Mucosa of rectum (tissue), 2 donors: ENCODE measurements around the gene ITIH5.

Experiments used
- H3K27ac ChIP-seq, 2 donors: one replicate each; pipeline ENCODE4 v1.7.0; 2013; ENCODE audit warnings: inconsistent platforms in 2 of 2, low read depth in 2 of 2, low read length in 2 of 2
- H3K27me3 ChIP-seq, 2 donors: one replicate each; pipeline ENCODE4 v1.7.0; 2013; ENCODE audit warnings: low read length in 2 of 2; ENCODE audit not compliant: control insufficient read depth in 2 of 2, insufficient read depth in 2 of 2
- H3K36me3 ChIP-seq, 2 donors: one replicate each; pipeline ENCODE4 v1.7.0; 2013; ENCODE audit warnings: low read length in 2 of 2; ENCODE audit not compliant: control insufficient read depth in 2 of 2, insufficient read depth in 2 of 2
- H3K4me1 ChIP-seq, 2 donors: one replicate each; pipeline ENCODE4 v1.7.0; 2013; ENCODE audit warnings: low read length in 2 of 2, mild to moderate bottlenecking in 1 of 2; ENCODE audit not compliant: control insufficient read depth in 2 of 2, insufficient read depth in 2 of 2
- H3K4me3 ChIP-seq, 2 donors: one replicate each; pipeline ENCODE4 v1.7.0; 2013; ENCODE audit warnings: low read length in 2 of 2
- H3K9ac ChIP-seq, 2 donors: one replicate each; pipeline ENCODE4 v1.7.0; 2013; ENCODE audit warnings: low read length in 2 of 2, low read depth in 1 of 2, mild to moderate bottlenecking in 1 of 2
- H3K9me3 ChIP-seq, 2 donors: one replicate each; pipeline ENCODE4 v1.7.0; 2013; ENCODE audit warnings: low read length in 2 of 2; ENCODE audit not compliant: control insufficient read depth in 2 of 2
- donor health status: healthy.
- donor health status: Normal muscosa, but diverticular disease.

The ITIH5 gene

GRCh38 chr10:7545261-7545660 is 121.5 kb downstream of the ITIH5 start:
- no peak overlapping the region for H3K9ac ChIP-seq
- H3K27me3 ChIP-seq = no peaks in the 10 kb centered on the region
- no peak overlapping the region for H3K27ac ChIP-seq
- H3K9me3 ChIP-seq = no peaks in the 10 kb centered on the region
- no peak overlapping the region for H3K4me3 ChIP-seq
- H3K36me3 ChIP-seq = no peaks in the 10 kb centered on the region
- H3K4me1 ChIP-seq = peaks cover 0 to 3% of the 10 kb centered on the region in 2 donors

- Histone ChIP-seq H3K36me3 (no peaks in the 10 kb centered on the region), H3K9me3 (no peaks in the 10 kb centered on the region), H3K9ac (no peak overlapping the region), H3K27me3 (no peaks in the 10 kb centered on the region), H3K4me1 (peaks cover 0 to 3% of the 10 kb centered on the region in 2 donors), H3K27ac (no peak overlapping the region), H3K4me3 (no peak overlapping the region)
Measured at GRCh38 chr10:7544203-7544602, 122.6 kb downstream of the ITIH5 start.

GRCh38 chr10:7542189-7542914 is 124.4 kb downstream of the ITIH5 start:
- no peak overlapping the region for H3K9ac ChIP-seq
- H3K4me1 ChIP-seq = peaks cover 0 to 3% of the 10 kb centered on the region in 2 donors
- H3K4me3 ChIP-seq = no peak overlapping the region
- H3K9me3 ChIP-seq = no peaks in the 10 kb centered on the region
- no peaks in the 10 kb centered on the region for H3K27me3 ChIP-seq
- no peaks in the 10 kb centered on the region for H3K36me3 ChIP-seq
- H3K27ac ChIP-seq = peak overlapping the region; percentile 42 to 66

- Histone ChIP-seq H3K9ac (no peak overlapping the region), H3K9me3 (no peaks in the 10 kb centered on the region), H3K27ac (peak overlapping the region; percentile 42 to 66)
Measured at GRCh38 chr10:7541137-7542087, 125.4 kb downstream of the ITIH5 start.

GRCh38 chr10:7538970-7539654 is 127.7 kb downstream of the ITIH5 start:
- Histone ChIP-seq H3K36me3 (no peaks in the 10 kb centered on the region), H3K27ac (no peak overlapping the region), H3K27me3 (no peaks in the 10 kb centered on the region), H3K4me3 (no peak overlapping the region), H3K4me1 (peaks cover 0 to 3% of the 10 kb centered on the region in 2 donors), H3K9ac (no peak overlapping the region), H3K9me3 (no peaks in the 10 kb centered on the region)

More at GRCh38 chr10:7541137-7542087, 125.4 kb downstream of the ITIH5 start:
- H3K27me3 ChIP-seq = no peaks in the 10 kb centered on the region
- peaks cover 0 to 3% of the 10 kb centered on the region in 2 donors for H3K4me1 ChIP-seq
- no peaks in the 10 kb centered on the region for H3K36me3 ChIP-seq
- H3K4me3 ChIP-seq = no peak overlapping the region

- no peaks in the 10 kb centered on the region for H3K9me3 ChIP-seq
- no peak overlapping the region for H3K4me3 ChIP-seq
- no peak overlapping the region for H3K9ac ChIP-seq
- H3K4me1 ChIP-seq = peaks cover 0 to 3% of the 10 kb centered on the region in 2 donors
- no peaks in the 10 kb centered on the region for H3K27me3 ChIP-seq
- no peak overlapping the region for H3K27ac ChIP-seq
- no peaks in the 10 kb centered on the region for H3K36me3 ChIP-seq
Measured at GRCh38 chr10:7537126-7537525, 129.6 kb downstream of the ITIH5 start.

GRCh38 chr10:7534480-7534852 is 132.3 kb downstream of the ITIH5 start:
- Histone ChIP-seq H3K9me3 (no peaks in the 10 kb centered on the region), H3K36me3 (no peaks in the 10 kb centered on the region), H3K27ac (no peak overlapping the region)

GRCh38 chr10:7533657-7534479 is 132.9 kb downstream of the ITIH5 start:
- Histone ChIP-seq H3K9me3 (no peaks in the 10 kb centered on the region), H3K9ac (no peak overlapping the region), H3K4me3 (no peak overlapping the region), H3K36me3 (no peaks in the 10 kb centered on the region), H3K4me1 (no peaks in the 10 kb centered on the region), H3K27ac (no peak overlapping the region), H3K27me3 (no peaks in the 10 kb centered on the region)

More at GRCh38 chr10:7534480-7534852, 132.3 kb downstream of the ITIH5 start:
- no peak overlapping the region for H3K9ac ChIP-seq
- no peaks in the 10 kb centered on the region for H3K4me1 ChIP-seq
- H3K27me3 ChIP-seq = no peaks in the 10 kb centered on the region
- H3K4me3 ChIP-seq = no peak overlapping the region

- H3K27ac ChIP-seq = no peak overlapping the region
- H3K4me3 ChIP-seq = no peak overlapping the region
- H3K36me3 ChIP-seq = no peaks in the 10 kb centered on the region
- no peaks in the 10 kb centered on the region for H3K4me1 ChIP-seq
- H3K27me3 ChIP-seq = no peaks in the 10 kb centered on the region
- H3K9ac ChIP-seq = no peak overlapping the region
- no peaks in the 10 kb centered on the region for H3K9me3 ChIP-seq
Measured at GRCh38 chr10:7532723-7533498, 133.9 kb downstream of the ITIH5 start.
